IMR-90 (cell line): ENCODE measurements around the gene PCDHA1. TPM values are rescaled to one million over a fixed set of nuclear protein-coding genes. Genes with fewer than 3 reads are reported as not detected.

Experiments used
- ATAC-seq: fragments of 200-7000 bp; cut with Tn5 transposase; 2 replicates; pipeline ENCODE4 v1.9.1; 2020; ENCODE audit warnings: low read depth, mild to moderate bottlenecking, moderate library complexity
- BruUV-seq: library from RNA; stranded (reverse); fragments of 400-500 nt; replicated peaks from 2 replicates; lab custom pipeline; 2021; lab: Mats Ljungman, UMichigan
- CTCF ChIA-PET: fragments of 300-600 bp; formaldehyde crosslinking; extraction: SDS; loops from one replicate; lab custom pipeline; 2021; ENCODE audit warnings: antibody characterized with exemption; lab: Yijun Ruan, JAX
- POLR2A ChIA-PET: fragments of 300-600 bp; sonication (Branson Sonifier 250); formaldehyde crosslinking; loops from one replicate; lab custom pipeline; 2022; ENCODE audit warnings: antibody characterized with exemption; ENCODE audit not compliant: unreplicated experiment; lab: Charles Lee
- DNase-seq: peaks from one replicate; pipeline ENCODE4 v3.0.0; 2013
- H2AFZ ChIP-seq: replicated peaks from 2 replicates; pipeline ENCODE3; 2013; ENCODE audit warnings: low read length, mild to moderate bottlenecking; ENCODE audit not compliant: poor library complexity
- H2AK5ac ChIP-seq: 2 replicates; pipeline ENCODE4 v1.6.1; 2013; ENCODE audit warnings: low read depth, low read length, inconsistent platforms
- H2AK9ac ChIP-seq: replicated peaks from 2 replicates; pipeline ENCODE3; 2013; ENCODE audit warnings: mild to moderate bottlenecking, low read depth, low read length, moderate library complexity; ENCODE audit not compliant: poor library complexity
- H2BK120ac ChIP-seq: 2 replicates; pipeline ENCODE4 v1.6.1; 2013; ENCODE audit warnings: low read depth, low read length, inconsistent platforms
- H2BK15ac ChIP-seq: 3 replicates; pipeline ENCODE4 v1.6.1; 2013; ENCODE audit warnings: low read depth, low read length, inconsistent platforms
- H2BK20ac ChIP-seq: 2 replicates; pipeline ENCODE4 v1.6.1; 2013; ENCODE audit warnings: low read depth, mild to moderate bottlenecking, inconsistent platforms, low read length, moderate library complexity
- H2BK5ac ChIP-seq: 2 replicates; pipeline ENCODE4 v1.6.1; 2013; ENCODE audit warnings: mild to moderate bottlenecking, low read depth, low read length, inconsistent platforms; ENCODE audit not compliant: poor library complexity, severe bottlenecking
- H3K14ac ChIP-seq: replicated peaks from 2 replicates; pipeline ENCODE4 v1.6.1; 2013; ENCODE audit warnings: low read depth, low read length, inconsistent platforms
- H3K18ac ChIP-seq: 2 replicates; pipeline ENCODE4 v1.6.1; 2013; ENCODE audit warnings: low read depth, low read length, control low read depth
- H3K23ac ChIP-seq: 2 replicates; pipeline ENCODE4 v1.6.1; 2013; ENCODE audit warnings: low read depth, low read length, inconsistent platforms
- H3K27ac ChIP-seq: 2 replicates; pipeline ENCODE4 v1.5.1; 2013; ENCODE audit warnings: mild to moderate bottlenecking, control low read depth, low read length; ENCODE audit not compliant: insufficient read depth
- H3K27me3 ChIP-seq: 2 replicates; pipeline ENCODE4 v1.6.1; 2013; ENCODE audit warnings: low read length; ENCODE audit not compliant: control insufficient read depth, insufficient read depth
- H3K36me3 ChIP-seq: 2 replicates; pipeline ENCODE4 v1.6.1; 2013; ENCODE audit warnings: low read length, mixed read lengths; ENCODE audit not compliant: control insufficient read depth, insufficient read depth
- H3K4ac ChIP-seq: 2 replicates; pipeline ENCODE4 v1.6.1; 2013; ENCODE audit warnings: low read depth, low read length, inconsistent platforms
- H3K4me1 ChIP-seq: 2 replicates; pipeline ENCODE4 v1.6.1; 2013; ENCODE audit warnings: low read length, mixed read lengths; ENCODE audit not compliant: control insufficient read depth, insufficient read depth
- H3K4me2 ChIP-seq: 2 replicates; pipeline ENCODE4 v1.6.1; 2013; ENCODE audit warnings: low read depth, mild to moderate bottlenecking, control low read depth, low read length, moderate library complexity
- H3K4me3 ChIP-seq: 2 replicates; pipeline ENCODE4 v1.5.1; 2013; ENCODE audit warnings: low read depth, mild to moderate bottlenecking, control low read depth, low read length, moderate library complexity; ENCODE audit not compliant: insufficient read depth
- H3K56ac ChIP-seq: 2 replicates; pipeline ENCODE4 v1.6.1; 2013; ENCODE audit warnings: low read length, inconsistent platforms; ENCODE audit not compliant: insufficient read depth; ENCODE audit errors: extremely low read depth
- H3K79me1 ChIP-seq, 2 experiments: 2 replicates each; pipeline ENCODE4 v1.6.1; 2013; ENCODE audit warnings: low read length in 2 of 2, inconsistent platforms in 1 of 2, low read depth in 1 of 2
- H3K9ac ChIP-seq: 2 replicates; pipeline ENCODE4 v1.6.1; 2013; ENCODE audit warnings: low read depth, low read length, control low read depth
- H3K9me1 ChIP-seq: 2 replicates; pipeline ENCODE4 v1.6.1; 2013; ENCODE audit warnings: low read length, inconsistent platforms; ENCODE audit not compliant: insufficient read depth
- H3K9me3 ChIP-seq: 2 replicates; pipeline ENCODE4 v1.6.1; 2013; ENCODE audit warnings: low read length; ENCODE audit not compliant: control insufficient read depth, insufficient read depth
- H4K20me1 ChIP-seq: 2 replicates; pipeline ENCODE4 v1.6.1; 2013; ENCODE audit warnings: low read length, inconsistent platforms; ENCODE audit not compliant: insufficient read depth
- H4K5ac ChIP-seq: 2 replicates; pipeline ENCODE4 v1.6.1; 2013; ENCODE audit warnings: mild to moderate bottlenecking, low read depth, low read length, control low read depth
- H4K8ac ChIP-seq, 2 experiments: 2 replicates each; pipeline ENCODE4 v1.6.1; 2013; ENCODE audit warnings: low read depth in 2 of 2, low read length in 2 of 2, control low read depth in 1 of 2, inconsistent platforms in 1 of 2
- H4K91ac ChIP-seq: 2 replicates; pipeline ENCODE4 v1.6.1; 2013; ENCODE audit warnings: low read depth, low read length, inconsistent platforms; ENCODE audit not compliant: insufficient read depth
- BHLHE40 ChIP-seq: fragments of 150-350 bp; IDR thresholded peaks from 2 replicates; pipeline ENCODE4 v1.6.1; 2016; ENCODE audit warnings: mild to moderate bottlenecking, low read depth, low read length
- CEBPB ChIP-seq: IDR thresholded peaks from 2 replicates; pipeline ENCODE4 v1.6.1; 2012; ENCODE audit warnings: low read depth, low read length, improper control_type of control experiment
- CHD1 ChIP-seq: IDR thresholded peaks from 2 replicates; pipeline ENCODE4 v1.6.1; 2012; ENCODE audit warnings: low read depth, low read length, improper control_type of control experiment
- CTCF ChIP-seq: conservative IDR thresholded peaks from 2 replicates; pipeline ENCODE4 v1.5.1; 2012; ENCODE audit warnings: mild to moderate bottlenecking, low read depth, low read length, improper control_type of control experiment
- ELK1 ChIP-seq: fragments of 150-350 bp; IDR thresholded peaks from 2 replicates; pipeline ENCODE4 v1.6.1; 2016; ENCODE audit warnings: low read depth, mild to moderate bottlenecking, low read length, moderate library complexity, borderline replicate concordance
- FOS ChIP-seq: fragments of 150-350 bp; IDR thresholded peaks from 2 replicates; pipeline ENCODE4 v1.6.1; 2016; ENCODE audit warnings: low read depth, low read length
- MAFK ChIP-seq: IDR thresholded peaks from 2 replicates; pipeline ENCODE4 v1.6.1; 2012; ENCODE audit warnings: low read depth, low read length, improper control_type of control experiment
- MAZ ChIP-seq: IDR thresholded peaks from 2 replicates; pipeline ENCODE4 v1.6.1; 2012; ENCODE audit warnings: low read depth, mild to moderate bottlenecking, low read length, improper control_type of control experiment, moderate library complexity, borderline replicate concordance
- MXI1 ChIP-seq: IDR thresholded peaks from 2 replicates; pipeline ENCODE4 v1.6.1; 2012; ENCODE audit warnings: low read depth, mild to moderate bottlenecking, low read length, moderate library complexity, borderline replicate concordance
- NFE2L2 ChIP-seq: fragments of 150-350 bp; IDR thresholded peaks from 2 replicates; pipeline ENCODE4 v1.6.1; 2016; ENCODE audit warnings: low read depth, mild to moderate bottlenecking, low read length
- POLR2A ChIP-seq: IDR thresholded peaks from 2 replicates; pipeline ENCODE4 v1.6.1; 2012; ENCODE audit warnings: mild to moderate bottlenecking, low read depth, low read length
- RAD21 ChIP-seq: IDR thresholded peaks from 2 replicates; pipeline ENCODE4 v1.6.1; 2012; ENCODE audit warnings: low read length, improper control_type of control experiment
- RCOR1 ChIP-seq: IDR thresholded peaks from 2 replicates; pipeline ENCODE4 v1.6.1; 2012; ENCODE audit warnings: mild to moderate bottlenecking, low read length, improper control_type of control experiment; ENCODE audit not compliant: insufficient replicate concordance
- RFX5 ChIP-seq: IDR thresholded peaks from 2 replicates; pipeline ENCODE4 v1.8.0; 2012; ENCODE audit warnings: low read depth, mild to moderate bottlenecking, low read length, moderate library complexity
- SMC3 ChIP-seq: fragments of 150-350 bp; IDR thresholded peaks from 2 replicates; pipeline ENCODE4 v1.6.1; 2016; ENCODE audit warnings: low read depth, mild to moderate bottlenecking, antibody characterized with exemption, low read length, moderate library complexity
- USF2 ChIP-seq: fragments of 150-350 bp; IDR thresholded peaks from 2 replicates; pipeline ENCODE4 v1.6.1; 2017; ENCODE audit warnings: mild to moderate bottlenecking, antibody characterized with exemption, low read length, low read depth
- WGBS, 2 experiments: methylation state at CpG; one replicate each; pipeline versions ENCODE4 v1.1.5 to v1.1.7; 2013; ENCODE audit warnings: missing lambda C conversion rate in 2 of 2; ENCODE audit not compliant: insufficient read length in 1 of 2; ENCODE audit errors: extremely low coverage in 2 of 2; 5-methylcytosine and 5-hydroxymethylcytosine counted together
- dilution Hi-C: fragments of 300-500 bp; cut with HindIII; formaldehyde crosslinking; loops from one replicate; pipeline ENCODE4 v1.14.3; 2018; ENCODE audit warnings: low sequenced_read_pairs; ENCODE audit not compliant: unreplicated experiment
- in situ Hi-C: fragments of 300-500 bp; cut with MboI; formaldehyde crosslinking; loops from 3 replicates; pipeline ENCODE4 v1.14.3; 2019; ENCODE audit warnings: low sequenced_read_pairs, inconsistent platforms, mixed read lengths
- intact Hi-C: fragments of 100-400 bp; cut with micrococcal nuclease; formaldehyde crosslinking; loops from 2 replicates; pipeline ENCODE4 v1.10.0; 2022
- polyA plus RNA-seq, 3 experiments: library from polyadenylated mRNA; depleted of rRNA; stranded (reverse); fragments of >200 nt; gene quantifications; 2 replicates each; pipeline ENCODE4 v1.2.3, GENCODE V29; 2012; ENCODE audit warnings: low replicate concordance in 1 of 3
- total RNA-seq: library from RNA; depleted of rRNA; stranded (reverse); fragments of >200 nt; gene quantifications from 2 replicates; pipeline ENCODE4 v1.2.3, GENCODE V29; 2012

PCDHA1 gene
- total and polyA plus RNA-seq, 2 of the 4 experiments (the other 2 are of a cell fraction) = under 0.01 to 0.05 TPM

DNA sequence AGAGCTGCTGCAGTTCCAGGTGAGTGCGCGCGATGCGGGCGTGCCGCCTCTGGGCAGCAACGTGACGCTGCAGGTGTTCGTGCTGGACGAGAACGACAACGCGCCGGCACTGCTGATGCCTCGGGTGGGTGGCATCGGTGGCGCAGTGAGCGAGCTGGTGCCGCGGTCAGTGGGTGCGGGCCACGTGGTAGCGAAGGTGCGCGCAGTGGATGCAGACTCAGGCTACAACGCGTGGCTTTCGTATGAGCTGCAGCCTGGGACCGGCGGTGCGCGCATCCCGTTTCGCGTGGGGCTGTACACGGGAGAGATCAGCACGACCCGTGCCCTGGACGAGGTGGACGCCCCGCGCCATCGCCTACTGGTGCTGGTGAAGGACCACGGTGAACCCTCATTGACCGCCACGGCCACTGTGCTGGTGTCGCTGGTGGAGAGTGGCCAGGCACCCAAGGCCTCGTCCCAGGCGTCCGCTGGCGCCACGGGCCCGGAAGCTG, 16.9 kb downstream of the PCDHA1 start:
- ChIA-PET POLR2A (no interaction called here), CTCF (no interaction called here)
- Histone ChIP-seq H2BK5ac (no peak overlapping the region), H3K79me1 (no peaks in the 10 kb centered on the region), H4K91ac (no peak overlapping the region), H4K8ac (no peak overlapping the region), H3K9ac (no peak overlapping the region), H3K14ac (no peak overlapping the region), H2AFZ (no peak overlapping the region), H3K18ac (no peak overlapping the region), H2BK120ac (no peak overlapping the region), H2AK9ac (no peak overlapping the region), H3K27ac (no peak overlapping the region), H3K27me3 (no peaks in the 10 kb centered on the region), H3K4me2 (no peak overlapping the region), H2AK5ac (no peak overlapping the region), H3K9me3 (peaks cover 17% of the 10 kb centered on the region), H3K4ac (no peak overlapping the region), H3K36me3 (no peaks in the 10 kb centered on the region), H3K56ac (no peak overlapping the region), H4K20me1 (no peaks in the 10 kb centered on the region), H4K5ac (no peak overlapping the region), H3K9me1 (no peaks in the 10 kb centered on the region), H3K23ac (no peak overlapping the region), H3K4me1 (no peaks in the 10 kb centered on the region), H2BK20ac (no peak overlapping the region), H3K4me3 (no peak overlapping the region), H2BK15ac (no peak overlapping the region)
- TF ChIP-seq BHLHE40 (no peak), ELK1 (no peak), USF2 (no peak), NFE2L2 (no peak), POLR2A (no peak), RCOR1 (no peak), MXI1 (no peak), CHD1 (no peak), SMC3 (no peak), MAFK (no peak), MAZ (no peak), CTCF (no peak), RAD21 (no peak), CEBPB (no peak), FOS (no peak), RFX5 (no peak)
- dilution Hi-C loops = no loop called here
- no peak for DNase-seq
- intact Hi-C loops = no loop called here
- no peak for ATAC-seq
- BruUV-seq = no TSS peak
- in situ Hi-C loops = no loop called here
- 45% methylated on average over 31 of the region's 53 CpGs; no CpG with 5 or more reads in 1 of the 2 experiments for WGBS, 2 experiments
